ENCODE measurements around the gene IL11RA.
"Not testable (repeated sequence)": the region's sequence is repeated elsewhere in the genome, so short reads cannot be mapped to it uniquely, and the experiment has no call there.

The IL11RA gene

GRCh38 chr9:34628656-34629490 lies 23.1 kb upstream of the IL11RA start, which contains the start of gene ARID3C:
ARID3C (minus strand) TSS chr9:34629066; CDS start chr9:34628014, 1,052 bp downstream.
- DNase-seq (ENCODE audit: insufficient read length, low spot score) (no peak), FAIRE-seq (no peak)

- DNase-seq (ENCODE audit: insufficient read length, low spot score) (no peak), FAIRE-seq (no peak)
These were observed 22.5 kb upstream of the IL11RA start for GRCh38 chr9:34629491-34629808.

- DNase-seq (ENCODE audit: insufficient read length, low spot score), result no peak
- no peak for FAIRE-seq
These were observed 21.4 kb upstream of the IL11RA start for GRCh38 chr9:34630402-34631154.

- no peak for DNase-seq (ENCODE audit: insufficient read length, low spot score)
- FAIRE-seq, result no peak
These were observed 18.8 kb upstream of the IL11RA start for GRCh38 chr9:34633166-34633565.

GRCh38 chr9:34633851-34634550 lies 18.0 kb upstream of the IL11RA start:
- DNase-seq (ENCODE audit: insufficient read length, low spot score) (peak; percentile 80), FAIRE-seq (peak; percentile 86)

- no peak for DNase-seq (ENCODE audit: insufficient read length, low spot score)
- FAIRE-seq, result no peak
These were observed 17.3 kb upstream of the IL11RA start for GRCh38 chr9:34634551-34635248.

GRCh38 chr9:34635556-34635955 lies 16.4 kb upstream of the IL11RA start:
- no peak for DNase-seq (ENCODE audit: insufficient read length, low spot score)
- FAIRE-seq, result no peak

- no peak for FAIRE-seq
These were observed 15.1 kb upstream of the IL11RA start for GRCh38 chr9:34636791-34637355.

GRCh38 chr9:34637356-34638137 lies 14.4 kb upstream of the IL11RA start, which contains the start of gene SIGMAR1:
SIGMAR1 (minus strand) TSS chr9:34637787; CDS start chr9:34637697, 90 bp downstream.
- peak; percentile 79 for DNase-seq (ENCODE audit: insufficient read length, low spot score)
- FAIRE-seq, result peak; percentile 86

More at GRCh38 chr9:34636791-34637355, 15.1 kb upstream of the IL11RA start:
- DNase-seq (ENCODE audit: insufficient read length, low spot score), result no peak

- DNase-seq (ENCODE audit: insufficient read length, low spot score) (no peak), FAIRE-seq (no peak)
These were observed 13.9 kb upstream of the IL11RA start for GRCh38 chr9:34638138-34638445.

GRCh38 chr9:34639322-34639721 lies 12.7 kb upstream of the IL11RA start:
- not testable (repeated sequence) for DNase-seq (ENCODE audit: insufficient read length, low spot score); FAIRE-seq

GRCh38 chr9:34642679-34643078 lies 9.3 kb upstream of the IL11RA start:
- FAIRE-seq (no peak), DNase-seq (ENCODE audit: insufficient read length, low spot score) (no peak)

- FAIRE-seq, result no peak
- DNase-seq (ENCODE audit: insufficient read length, low spot score), result no peak
These were observed 7.1 kb upstream of the IL11RA start for GRCh38 chr9:34644766-34645314.

GRCh38 chr9:34646211-34647083 lies 5.5 kb upstream of the IL11RA start, which contains the start of gene GALT:
GALT (plus strand) TSS chr9:34646675; CDS start chr9:34646705, 30 bp downstream.
- FAIRE-seq (peak; percentile 97), DNase-seq (ENCODE audit: insufficient read length, low spot score) (peak; percentile 94)

GRCh38 chr9:34647084-34647403 lies 4.9 kb upstream of the IL11RA start:
- FAIRE-seq (no peak), DNase-seq (ENCODE audit: insufficient read length, low spot score) (no peak)

- FAIRE-seq, result no peak
These were observed 4.3 kb upstream of the IL11RA start for GRCh38 chr9:34647651-34648050.

GRCh38 chr9:34648673-34649072 lies 3.3 kb upstream of the IL11RA start:
- DNase-seq (ENCODE audit: insufficient read length, low spot score) (no peak), FAIRE-seq (no peak)

More at GRCh38 chr9:34647651-34648050, 4.3 kb upstream of the IL11RA start:
- DNase-seq (ENCODE audit: insufficient read length, low spot score), result no peak

GRCh38 chr9:34650816-34651215 lies 1.2 kb upstream of the IL11RA start:
- no peak for FAIRE-seq

More at GRCh38 chr9:34650816-34651215, 1.2 kb upstream of the IL11RA start:
- no peak for DNase-seq (ENCODE audit: insufficient read length, low spot score)

Data from GM19239 (cell line).